GM04503 (cell line): ENCODE data around the gene RPS6KA3.
"Not testable (repeated sequence)": the region's sequence is repeated elsewhere in the genome, so short reads cannot be mapped to it uniquely, and the experiment has no call there.

ENCODE experiments used
- DNase-seq: peaks from one replicate; pipeline ENCODE4 v3.0.0-alpha.2; 2012; ENCODE audit warnings: low read depth

Gene RPS6KA3

DNA sequence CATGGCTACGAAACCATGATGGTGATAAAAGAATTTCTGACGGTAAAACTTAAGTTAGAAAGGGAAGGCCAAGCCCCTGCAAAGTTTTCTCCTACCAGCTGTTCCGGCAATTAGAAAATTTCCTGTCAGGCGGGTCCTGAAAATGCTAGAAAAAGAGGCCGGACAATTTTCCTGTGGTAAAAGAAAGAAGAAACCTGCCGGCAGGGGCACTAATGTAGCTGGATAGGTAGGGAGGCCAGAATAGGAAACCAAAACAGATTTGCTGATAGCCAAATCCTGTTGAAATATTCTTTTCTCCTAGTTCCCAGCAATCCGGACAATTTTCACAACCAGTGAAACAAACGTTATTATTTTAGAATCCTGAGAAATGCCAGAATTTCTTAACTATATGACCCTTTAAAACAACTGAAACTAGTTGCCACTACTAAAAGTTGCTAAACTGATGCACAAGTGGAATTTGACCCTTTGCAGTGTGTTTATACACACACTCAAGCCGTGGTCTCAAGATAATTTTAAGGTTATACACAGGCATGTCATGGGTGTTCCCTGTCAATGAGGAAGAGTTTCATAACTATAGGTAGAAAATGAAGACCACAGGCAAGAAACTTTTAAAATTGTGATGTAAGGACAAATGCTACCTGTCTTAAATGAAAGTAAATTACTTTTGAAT lies 47.7 kb downstream of the RPS6KA3 start:
- DNase-seq: no peak

DNA sequence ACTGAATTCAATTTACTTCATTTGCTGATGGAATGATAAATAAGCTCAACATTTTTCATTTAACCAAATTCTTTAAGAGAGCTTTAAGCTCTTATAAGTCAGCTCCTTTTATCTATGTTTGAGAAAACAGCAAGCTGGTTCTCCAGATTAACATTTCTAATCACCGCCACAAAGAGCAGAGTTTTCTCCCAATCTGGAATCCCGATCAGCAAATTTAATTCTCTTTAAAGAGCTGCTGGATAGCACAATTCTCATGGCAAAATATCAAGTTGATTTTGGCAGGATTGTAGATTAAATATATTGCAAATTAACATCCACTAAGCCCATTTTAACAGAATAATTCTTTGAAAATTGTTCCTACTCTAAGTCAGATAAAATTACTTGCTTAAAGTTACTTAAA lies 48.8 kb downstream of the RPS6KA3 start:
- DNase-seq: no peak

DNA sequence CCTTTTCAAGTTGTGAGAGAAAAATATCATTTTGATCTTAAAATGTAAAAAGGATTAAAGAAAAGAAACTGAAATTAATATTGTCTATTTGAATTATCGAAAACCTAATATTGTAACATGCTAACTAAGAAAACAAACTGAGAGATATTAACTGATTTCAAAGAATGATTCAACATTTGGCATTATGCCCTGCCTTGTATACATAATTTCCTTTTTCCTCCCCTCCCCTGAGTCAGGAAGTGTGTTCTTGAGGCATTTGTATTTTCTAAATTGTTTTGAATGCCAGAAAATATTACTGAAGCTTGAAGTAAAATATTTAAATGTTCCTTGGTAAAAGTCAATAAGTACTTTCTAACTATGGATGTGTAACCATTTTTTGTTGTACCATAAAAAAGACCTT lies 49.4 kb downstream of the RPS6KA3 start:
- DNase-seq: no peak

DNA sequence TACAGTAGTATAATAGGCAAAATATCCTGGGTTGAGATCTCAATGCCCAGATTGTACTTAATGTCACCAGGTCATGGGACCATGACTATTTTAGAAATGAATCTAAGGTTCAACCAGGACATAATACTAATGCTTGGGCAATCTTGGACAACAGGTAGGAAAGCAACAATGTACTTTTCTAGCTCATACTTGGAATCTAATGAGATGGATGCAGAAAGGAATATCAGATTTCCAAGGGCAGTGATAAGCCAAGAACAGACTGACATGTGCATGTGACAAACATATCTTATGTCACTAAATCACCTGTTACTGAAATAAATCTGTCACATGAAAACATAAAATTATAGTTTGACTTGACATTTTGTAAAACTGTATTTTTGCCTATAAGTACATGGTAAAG lies 51.1 kb downstream of the RPS6KA3 start:
- DNase-seq: no peak

DNA sequence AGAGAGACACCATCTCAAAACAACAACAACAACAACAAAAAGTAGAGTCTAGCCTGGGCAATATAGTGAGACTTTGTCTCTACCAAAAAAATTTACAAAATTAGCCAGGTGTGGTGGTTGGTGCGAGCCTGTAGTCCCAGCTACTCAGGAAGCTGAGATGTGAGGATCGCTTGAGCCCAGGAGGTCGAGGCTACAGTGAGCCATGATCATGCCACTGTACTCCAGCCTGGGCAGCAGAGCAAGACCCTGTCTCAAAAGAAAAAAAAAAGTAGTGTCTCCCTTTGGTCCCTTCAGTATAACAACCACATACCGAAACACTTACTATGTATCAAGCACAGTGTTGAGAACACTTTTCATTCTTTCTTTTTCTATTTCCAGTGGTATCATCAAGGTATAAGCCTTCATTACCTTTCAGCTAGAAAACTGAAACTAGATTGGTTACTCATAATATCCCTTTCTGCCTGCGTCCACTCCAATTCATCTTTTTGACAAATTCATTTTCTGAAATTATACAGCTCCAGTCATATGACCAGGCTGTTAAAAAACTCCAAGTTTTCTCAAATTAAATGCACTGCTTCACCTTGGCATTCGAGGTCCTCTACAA lies 54.1 kb downstream of the RPS6KA3 start:
- no peak for DNase-seq

DNA sequence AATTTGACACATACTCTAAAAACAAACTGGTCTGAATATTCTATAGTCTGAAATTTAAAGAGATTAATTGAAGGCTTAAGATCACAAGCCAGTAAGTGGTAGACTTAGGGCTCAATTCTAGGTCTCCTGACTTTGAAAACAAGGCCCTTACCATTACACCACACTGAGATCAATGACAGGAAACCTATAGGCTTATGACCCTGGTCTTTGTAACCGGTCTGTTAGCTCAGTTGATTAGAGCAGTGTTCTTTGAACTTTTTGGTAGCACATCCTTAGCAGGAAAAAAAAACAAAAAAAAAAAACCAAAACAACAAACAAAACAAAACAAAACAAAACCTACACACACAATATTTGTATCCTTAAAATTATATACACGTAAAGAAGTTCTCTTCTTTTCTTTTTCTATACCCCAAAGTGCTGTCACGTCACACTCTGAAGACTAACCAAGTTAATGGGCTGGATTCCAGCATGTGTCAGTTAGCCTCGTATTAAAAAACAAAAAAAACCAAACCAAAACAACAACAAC lies 55.4 kb downstream of the RPS6KA3 start:
- no peak for DNase-seq

DNA sequence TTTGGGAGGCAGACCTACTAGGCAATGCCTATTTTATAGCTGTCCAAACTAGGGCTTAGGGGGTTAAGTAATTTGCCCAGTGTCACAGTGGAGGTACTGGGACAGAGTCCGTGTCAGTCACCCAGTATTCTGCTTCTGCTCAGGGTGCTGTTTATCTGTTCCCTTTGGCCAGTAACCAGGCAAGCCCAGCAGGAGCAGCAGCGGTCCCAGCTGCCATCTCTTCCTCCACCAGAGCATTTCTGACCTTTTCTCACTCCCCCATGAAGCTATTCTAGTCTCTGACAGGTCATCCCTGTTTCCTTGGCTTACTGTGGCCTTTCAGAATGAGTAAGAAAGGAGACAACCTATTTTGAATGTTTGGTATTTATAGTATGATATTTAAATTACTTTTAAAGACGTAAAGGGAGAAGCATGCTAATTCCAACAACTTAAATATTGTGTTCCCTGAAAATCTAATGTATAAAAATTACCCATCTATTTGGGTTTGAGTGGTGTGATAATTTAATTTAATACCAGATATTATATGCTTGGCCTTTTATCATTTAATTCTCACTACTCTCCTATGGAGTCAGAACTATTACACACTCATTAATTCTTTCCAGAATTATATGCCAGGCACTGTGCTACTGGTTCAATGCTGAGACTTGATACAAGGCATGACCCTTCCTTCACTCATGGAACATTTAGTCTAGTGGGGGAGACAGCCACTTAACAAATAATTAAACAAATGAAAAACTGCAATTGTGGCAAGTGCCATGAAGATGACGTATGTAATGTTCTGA lies 60.6 kb downstream of the RPS6KA3 start:
- DNase-seq: no peak

GRCh38 chrX:20204351-20204750 lies 62.4 kb downstream of the RPS6KA3 start:
- DNase-seq: no peak

- no peak for DNase-seq
These were observed 69.0 kb downstream of the RPS6KA3 start for GRCh38 chrX:20197641-20198210.

GRCh38 chrX:20189171-20189570 lies 77.5 kb downstream of the RPS6KA3 start:
- no peak for DNase-seq

- DNase-seq: no peak
These were observed 84.9 kb downstream of the RPS6KA3 start for GRCh38 chrX:20181598-20182329.

DNA sequence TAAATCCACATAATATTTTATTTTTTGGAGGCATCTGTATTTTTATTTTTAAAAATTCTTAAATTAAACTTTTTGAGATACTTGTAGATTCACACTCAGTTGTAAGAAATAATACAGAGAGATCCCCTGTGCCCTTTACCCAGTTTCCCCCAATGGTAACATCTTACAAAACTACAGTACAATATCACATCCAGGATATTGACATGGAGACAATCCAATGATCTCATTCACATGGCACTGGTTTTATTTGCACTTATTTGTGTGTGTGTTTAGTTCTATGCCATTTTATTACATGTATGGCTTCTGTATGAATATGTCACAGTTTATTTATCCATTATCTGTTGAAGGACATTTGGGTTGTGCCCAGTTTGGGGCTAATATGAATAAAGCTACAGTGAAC lies 89.6 kb downstream of the RPS6KA3 start:
- no peak for DNase-seq

DNA sequence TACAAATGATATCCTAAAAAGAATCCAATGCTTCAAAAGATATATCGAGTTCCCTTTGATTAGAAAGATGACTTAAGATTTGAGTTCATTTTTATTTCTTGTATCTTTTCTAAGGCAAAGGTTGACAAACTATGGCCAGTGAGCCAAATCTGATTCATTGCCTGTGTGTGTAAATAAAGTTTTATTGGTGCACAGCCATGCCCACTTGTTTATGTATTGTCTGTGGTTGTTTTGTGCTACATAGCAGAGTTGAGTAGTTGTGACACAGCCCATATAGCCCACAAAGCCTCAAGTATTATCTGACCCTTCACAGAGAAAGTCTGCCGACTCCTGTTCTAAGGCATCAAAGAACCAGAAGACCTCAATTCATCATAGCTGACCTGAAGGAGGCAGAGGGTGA lies 92.9 kb downstream of the RPS6KA3 start:
- DNase-seq: no peak

DNA sequence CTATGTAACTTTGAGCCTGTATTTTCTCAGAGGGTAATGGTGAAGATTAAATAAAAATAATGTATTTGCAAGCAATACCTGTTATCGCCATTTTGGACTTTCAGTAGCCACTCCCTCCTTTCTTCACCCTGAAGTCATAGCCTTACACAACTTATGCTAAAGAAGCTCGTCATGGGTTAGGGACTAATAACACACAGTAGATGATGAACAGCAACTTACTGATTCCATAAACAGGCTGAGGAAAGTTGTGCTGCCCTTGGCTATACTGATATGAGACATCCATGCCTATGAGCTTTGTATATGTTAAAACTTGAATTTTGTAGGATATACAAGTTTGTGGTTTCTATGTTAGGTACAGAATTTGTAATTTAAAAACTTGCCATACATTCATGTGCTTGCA lies 93.4 kb downstream of the RPS6KA3 start:
- no peak for DNase-seq

DNA sequence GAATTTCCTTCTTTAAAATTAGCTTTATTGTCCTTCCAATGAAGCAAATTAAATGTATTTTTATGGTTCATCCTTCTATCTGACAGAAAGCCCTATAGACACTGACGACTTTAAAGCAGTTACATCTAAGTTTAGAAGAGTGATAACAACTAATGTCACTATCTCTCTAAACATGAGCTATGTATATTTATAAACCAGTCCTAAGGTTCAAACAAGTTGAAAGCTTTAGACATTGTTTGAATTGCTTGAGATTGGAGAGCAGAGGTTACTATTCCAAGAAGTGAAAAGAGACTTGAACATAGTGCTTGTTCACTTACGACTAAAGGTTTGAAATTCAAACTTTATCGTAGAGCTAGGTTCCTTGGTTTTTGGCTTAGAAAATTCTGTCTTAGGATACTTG lies 94.8 kb downstream of the RPS6KA3 start:
- no peak for DNase-seq

- not testable (repeated sequence) for DNase-seq
These were observed 104.2 kb downstream of the RPS6KA3 start for GRCh38 chrX:20162516-20162915.

DNA sequence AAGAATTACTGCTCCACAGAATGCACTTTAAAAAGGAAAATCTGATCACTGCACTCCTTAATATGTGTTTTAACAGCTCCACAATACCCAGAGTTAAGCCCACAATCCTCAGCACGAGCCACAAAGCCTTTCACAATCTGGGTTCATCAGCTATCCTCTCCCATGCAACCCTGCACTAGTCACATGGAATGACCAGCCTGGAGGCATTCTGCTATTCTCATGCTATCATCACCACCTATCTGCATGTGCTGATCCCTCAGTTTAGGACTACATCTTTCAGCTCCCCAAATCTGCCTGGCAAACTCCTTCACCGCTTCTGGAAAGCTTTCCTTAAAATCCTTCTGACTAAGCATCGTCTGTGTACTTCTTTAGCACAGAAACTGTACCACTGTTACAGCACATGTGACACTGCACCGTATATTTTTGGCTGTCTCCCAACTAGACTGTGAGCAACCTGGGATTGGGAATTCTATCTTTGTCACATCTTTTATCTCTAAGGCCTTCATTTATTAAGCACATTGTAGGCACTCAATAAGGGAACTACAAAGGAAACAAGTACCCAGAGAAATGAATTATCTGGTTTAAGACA lies 106.8 kb downstream of the RPS6KA3 start:
- no peak for DNase-seq

DNA sequence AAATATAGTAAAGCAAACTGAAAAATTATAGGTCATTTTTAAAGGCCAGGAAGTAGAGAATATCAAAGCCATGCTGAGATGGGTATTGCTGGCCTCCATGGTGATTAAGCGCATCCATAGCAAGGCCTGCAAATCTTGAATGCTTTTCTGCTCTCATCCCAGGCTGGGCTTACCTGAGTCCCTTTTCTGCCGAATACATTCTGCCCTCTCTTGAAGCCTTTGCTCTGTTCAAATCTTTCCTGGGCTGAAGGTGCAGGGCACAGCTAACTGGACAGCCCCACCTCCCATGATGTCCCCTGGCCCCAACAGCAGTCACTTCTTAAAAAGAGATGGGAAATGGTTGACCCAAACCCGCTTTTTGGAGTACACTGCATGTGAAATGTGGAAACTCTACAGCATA lies 115.0 kb downstream of the RPS6KA3 start:
- no peak for DNase-seq

DNA sequence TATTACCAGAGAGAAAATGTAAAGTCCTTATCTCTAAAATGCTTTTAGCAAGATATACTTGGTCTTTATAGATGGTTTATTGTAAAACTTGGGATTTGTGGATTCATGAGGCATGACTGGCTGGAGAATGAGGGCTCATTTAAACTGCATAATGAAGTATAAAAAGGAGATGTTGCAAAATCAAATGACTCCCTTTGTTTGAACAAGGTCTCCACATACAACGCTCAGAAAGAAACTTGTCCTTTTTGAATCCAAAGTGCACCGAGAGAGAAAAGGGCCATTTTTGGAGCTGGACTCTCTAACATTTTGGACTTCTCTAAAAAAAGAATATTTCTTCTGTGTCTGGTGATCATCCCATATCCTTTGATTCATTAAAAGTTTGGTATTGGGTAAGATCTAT lies 117.4 kb downstream of the RPS6KA3 start:
- DNase-seq: no peak

DNA sequence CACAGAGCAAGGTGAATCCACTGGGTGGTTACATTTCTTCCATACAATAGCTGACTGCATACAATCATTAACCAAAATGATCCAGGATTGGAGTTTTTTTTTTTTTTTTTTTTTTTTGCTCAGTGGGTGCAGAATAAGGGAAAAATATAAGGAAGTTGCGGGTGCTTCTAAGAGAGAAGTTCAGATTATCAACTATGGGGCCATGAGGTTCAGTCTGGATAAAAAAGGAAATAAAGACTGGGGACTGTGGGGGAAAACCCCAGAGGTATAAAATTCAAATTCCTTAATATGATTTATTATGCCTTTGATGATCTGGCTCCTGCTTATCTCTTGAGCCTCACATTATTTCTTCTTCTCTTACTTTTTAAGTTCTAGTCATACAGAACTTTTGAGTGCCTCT lies 119.1 kb downstream of the RPS6KA3 start:
- no peak for DNase-seq

DNA sequence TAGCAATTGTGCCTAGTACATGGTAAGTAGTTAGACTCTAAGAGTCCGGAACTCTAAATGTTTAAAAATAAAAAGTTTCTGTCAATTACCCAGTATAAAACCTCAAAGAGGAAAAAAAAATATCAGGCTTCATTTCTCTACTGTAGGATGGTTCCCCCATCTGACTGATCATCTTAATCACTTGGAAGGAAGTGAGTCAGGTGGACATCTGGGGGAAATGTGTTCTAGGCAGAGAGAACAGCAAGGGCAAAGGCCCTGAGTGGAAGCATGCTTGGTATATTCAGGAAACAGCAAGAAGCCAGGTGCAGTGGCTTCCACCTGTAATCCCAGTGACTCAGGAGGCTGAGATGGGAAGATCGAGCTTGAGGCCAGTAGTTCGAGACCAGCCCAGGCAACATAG lies 122.2 kb downstream of the RPS6KA3 start:
- no peak for DNase-seq

GRCh38 chrX:20143561-20143960 lies 123.1 kb downstream of the RPS6KA3 start:
- DNase-seq: no peak
